Fibroblast of lung (primary cell): ENCODE measurements around the gene PPOX. TPM values are rescaled to one million over a fixed set of nuclear protein-coding genes. Genes with fewer than 3 reads are reported as not detected.

Experiments used
- DNase-seq, 2 donors: peaks; one replicate each; pipeline versions ENCODE4 v3.0.0 to v3.0.0-alpha.2; 2010; ENCODE audit warnings: low read depth in 2 of 2
- H2AFZ ChIP-seq: 2 replicates; pipeline ENCODE4 v1.5.1; 2012; ENCODE audit warnings: low read length, control low read depth, inconsistent platforms
- H3K27ac ChIP-seq: 2 replicates; pipeline ENCODE4 v1.5.1; 2011; ENCODE audit warnings: low read length, control low read depth; ENCODE audit not compliant: insufficient read depth
- H3K27me3 ChIP-seq: 2 replicates; pipeline ENCODE4 v1.5.1; 2011; ENCODE audit warnings: mild to moderate bottlenecking, low read length; ENCODE audit not compliant: control insufficient read depth, insufficient read depth
- H3K36me3 ChIP-seq: 2 replicates; pipeline ENCODE4 v1.5.1; 2011; ENCODE audit warnings: low read length; ENCODE audit not compliant: control insufficient read depth, insufficient read depth
- H3K4me1 ChIP-seq: 2 replicates; pipeline ENCODE4 v1.5.1; 2011; ENCODE audit warnings: low read length; ENCODE audit not compliant: control insufficient read depth, insufficient read depth; ENCODE audit errors: extremely low read depth
- H3K4me2 ChIP-seq: 2 replicates; pipeline ENCODE4 v1.5.1; 2011; ENCODE audit warnings: low read length, control low read depth; ENCODE audit not compliant: insufficient read depth; ENCODE audit errors: extremely low read depth
- H3K4me3 ChIP-seq, 4 experiments: fragments of 200-600 bp in 1 of 4; sonication (generic) in 1 of 4; replicated peaks in 1 of 4; 2 replicates each; pipeline ENCODE4 v1.5.1; 2011 to 2016; ENCODE audit warnings: low read length in 4 of 4, low read depth in 3 of 4, mild to moderate bottlenecking in 3 of 4, control low read depth in 2 of 4, inconsistent platforms in 1 of 4, mixed read lengths in 1 of 4; ENCODE audit not compliant: insufficient read depth in 1 of 4; ENCODE audit errors: control extremely low read depth in 1 of 4
- H3K79me2 ChIP-seq: 2 replicates; pipeline ENCODE4 v1.5.1; 2012; ENCODE audit warnings: mild to moderate bottlenecking, low read length, inconsistent platforms; ENCODE audit not compliant: control insufficient read depth, insufficient read depth
- H3K9ac ChIP-seq: 2 replicates; pipeline ENCODE4 v1.5.1; 2011; ENCODE audit warnings: mild to moderate bottlenecking, low read length, control low read depth; ENCODE audit not compliant: insufficient read depth
- H3K9me3 ChIP-seq: 2 replicates; pipeline ENCODE4 v1.5.1; 2012; ENCODE audit warnings: low read depth, low read length; ENCODE audit not compliant: control insufficient read depth, insufficient read depth
- H4K20me1 ChIP-seq: 2 replicates; pipeline ENCODE4 v1.5.1; 2011; ENCODE audit warnings: low read length; ENCODE audit not compliant: control insufficient read depth, insufficient read depth; ENCODE audit errors: extremely low read depth
- EZH2 ChIP-seq: IDR thresholded peaks from 2 replicates; pipeline ENCODE4 v1.5.1; 2012; ENCODE audit warnings: low read length, control low read depth, mild to moderate bottlenecking; ENCODE audit errors: missing control alignments
- polyA plus RNA-seq, 2 donors: library from polyadenylated mRNA; depleted of rRNA in 1 of 2; stranded (reverse) in 1 of 2; unstranded in 1 of 2; fragments of >200 nt; gene quantifications; 2 replicates each; pipeline ENCODE4 v1.2.1, GENCODE V29; 2011 to 2012; ENCODE audit warnings: missing spikeins in 1 of 2
- total RNA-seq: library from RNA; depleted of rRNA; stranded (reverse); fragments of >200 nt; gene quantifications from 2 replicates; pipeline ENCODE4 v1.2.1, GENCODE V29; 2014
- TF ChIP-seq, protein P1 (sequence below), 2 donors: IDR thresholded peaks in 1 of 2; conservative IDR thresholded peaks in 1 of 2; 1 replicate in 1 of 2; 2 replicates in 1 of 2; pipeline ENCODE4 v1.5.1; 2011 to 2012; ENCODE audit warnings: low read length in 2 of 2, control low read depth in 1 of 2, inconsistent platforms in 1 of 2, low read depth in 1 of 2, mild to moderate bottlenecking in 1 of 2

Gene PPOX
- total and polyA plus RNA-seq, 2 donors (not counting 1 experiment from before 2014, with no cell fraction given), result 5.6 to 12.2 TPM

DNA sequence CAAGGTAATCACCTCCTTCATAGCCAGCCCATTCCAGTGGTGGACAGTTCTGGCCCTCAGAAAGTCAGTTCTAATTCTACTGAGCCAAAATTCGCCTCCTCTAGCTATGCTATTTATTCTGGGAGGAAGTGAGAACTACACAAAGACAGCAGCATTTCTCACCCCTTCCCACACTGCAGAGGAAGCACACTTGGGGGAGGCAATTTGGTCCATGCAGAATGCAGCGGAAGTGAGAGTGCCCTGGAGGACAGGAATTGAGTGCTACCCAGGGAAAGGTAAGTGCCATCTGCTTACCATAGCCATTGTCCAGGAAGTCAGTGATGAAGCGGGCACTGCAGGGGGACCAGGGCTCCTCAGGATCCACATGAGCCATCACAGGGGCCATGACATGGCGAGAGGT lies 28.9 kb downstream of the PPOX start:
- Histone ChIP-seq H3K27ac (no peak overlapping the region), H3K4me1 (peaks cover 34% of the 10 kb centered on the region), H3K9ac (no peak overlapping the region), H4K20me1 (no peaks in the 10 kb centered on the region), H3K27me3 (no peaks in the 10 kb centered on the region), H2AFZ (no peak overlapping the region), H3K36me3 (peaks cover 16% of the 10 kb centered on the region), H3K4me3 (no peak overlapping the region), H3K4me2 (no peak overlapping the region), H3K79me2 (peaks cover 10% of the 10 kb centered on the region), H3K9me3 (no peaks in the 10 kb centered on the region)
- DNase-seq, result no peak
- TF ChIP-seq, protein P1, sequence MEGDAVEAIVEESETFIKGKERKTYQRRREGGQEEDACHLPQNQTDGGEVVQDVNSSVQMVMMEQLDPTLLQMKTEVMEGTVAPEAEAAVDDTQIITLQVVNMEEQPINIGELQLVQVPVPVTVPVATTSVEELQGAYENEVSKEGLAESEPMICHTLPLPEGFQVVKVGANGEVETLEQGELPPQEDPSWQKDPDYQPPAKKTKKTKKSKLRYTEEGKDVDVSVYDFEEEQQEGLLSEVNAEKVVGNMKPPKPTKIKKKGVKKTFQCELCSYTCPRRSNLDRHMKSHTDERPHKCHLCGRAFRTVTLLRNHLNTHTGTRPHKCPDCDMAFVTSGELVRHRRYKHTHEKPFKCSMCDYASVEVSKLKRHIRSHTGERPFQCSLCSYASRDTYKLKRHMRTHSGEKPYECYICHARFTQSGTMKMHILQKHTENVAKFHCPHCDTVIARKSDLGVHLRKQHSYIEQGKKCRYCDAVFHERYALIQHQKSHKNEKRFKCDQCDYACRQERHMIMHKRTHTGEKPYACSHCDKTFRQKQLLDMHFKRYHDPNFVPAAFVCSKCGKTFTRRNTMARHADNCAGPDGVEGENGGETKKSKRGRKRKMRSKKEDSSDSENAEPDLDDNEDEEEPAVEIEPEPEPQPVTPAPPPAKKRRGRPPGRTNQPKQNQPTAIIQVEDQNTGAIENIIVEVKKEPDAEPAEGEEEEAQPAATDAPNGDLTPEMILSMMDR (conservative IDR thresholded peaks at IDR 0.05 in 1 of 2, IDR thresholded peaks at IDR 0.05 in 1 of 2; ENCODE audit: low read depth in 1 of 2, low read length in 2 of 2), result no peak
- no peak for TF ChIP-seq EZH2

DNA sequence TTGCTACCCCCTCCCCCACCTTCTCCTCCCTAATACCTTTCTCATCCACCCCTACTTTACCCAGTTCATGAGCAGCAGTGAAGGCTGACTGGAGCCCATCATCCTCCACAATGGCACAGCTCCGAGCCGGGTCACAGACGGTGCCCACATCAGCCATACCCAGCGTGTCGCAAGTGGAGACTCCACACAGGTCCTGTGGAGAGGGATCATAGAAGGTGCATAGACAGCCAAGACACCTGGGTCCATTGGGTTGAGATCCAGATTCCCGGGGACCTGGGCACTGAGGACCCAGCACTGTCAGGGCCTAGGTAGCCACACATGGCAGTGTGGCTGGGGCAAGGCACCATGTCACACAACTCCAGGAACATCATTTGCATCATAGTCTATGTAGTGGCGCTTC lies 29.9 kb downstream of the PPOX start:
- Histone ChIP-seq H3K9ac (no peak overlapping the region), H3K4me1 (peaks cover 44% of the 10 kb centered on the region), H3K9me3 (no peaks in the 10 kb centered on the region), H3K4me2 (no peak overlapping the region), H3K27ac (peak overlapping the region; percentile 95), H3K4me3 (no peak overlapping the region), H4K20me1 (no peaks in the 10 kb centered on the region), H3K27me3 (no peaks in the 10 kb centered on the region), H2AFZ (no peak overlapping the region), H3K36me3 (peaks cover 13% of the 10 kb centered on the region), H3K79me2 (peaks cover 10% of the 10 kb centered on the region)
- DNase-seq, result no peak
- no peak for TF ChIP-seq EZH2
- TF ChIP-seq, protein P1 (conservative IDR thresholded peaks at IDR 0.05 in 1 of 2, IDR thresholded peaks at IDR 0.05 in 1 of 2; ENCODE audit: low read depth in 1 of 2, low read length in 2 of 2), result no peak

DNA sequence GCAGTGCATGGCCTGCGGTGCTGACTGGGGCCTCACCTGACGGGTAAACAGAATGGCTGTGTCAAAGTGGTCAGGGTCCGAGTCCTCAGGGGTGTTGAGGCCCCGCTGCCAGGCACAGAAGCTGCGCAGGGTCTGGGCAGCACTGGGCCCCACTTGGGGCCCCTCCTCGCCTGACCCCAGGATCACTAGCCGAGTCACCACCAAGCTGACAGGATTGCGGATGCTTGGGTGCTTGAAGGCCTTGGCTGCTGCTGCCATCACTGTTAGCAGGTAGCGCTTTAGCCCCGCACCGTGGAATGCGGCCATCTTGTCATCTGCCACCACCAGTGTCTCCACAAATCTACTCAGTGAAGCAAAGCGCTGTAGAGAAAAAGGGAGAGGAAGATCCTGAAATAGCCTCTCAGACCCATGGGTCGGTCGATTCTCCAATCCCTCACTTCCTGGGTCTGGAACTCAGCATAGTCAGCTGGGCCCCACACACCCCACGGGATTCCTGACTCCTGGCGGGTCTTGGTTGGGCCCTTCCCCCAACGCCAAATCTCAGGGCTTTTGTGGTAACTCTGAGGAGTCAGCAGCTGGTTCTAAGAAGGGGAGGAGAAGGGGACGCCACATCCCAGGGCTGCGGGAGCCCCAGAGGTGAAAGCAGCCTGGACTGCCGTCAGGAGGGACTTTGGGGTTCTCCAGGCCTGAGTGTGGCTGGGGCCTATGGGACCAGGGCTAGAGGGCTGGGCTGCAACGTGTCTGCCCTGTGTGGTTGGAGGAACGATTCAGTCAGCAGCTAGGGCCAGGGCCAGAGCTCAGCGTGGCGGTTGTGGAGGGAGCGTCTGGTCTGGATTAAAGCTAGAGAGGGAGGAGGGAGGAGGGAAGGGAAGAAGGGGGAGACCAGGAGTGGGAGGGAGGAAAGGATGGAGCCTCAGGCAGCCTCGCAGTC lies 30.6 kb downstream of the PPOX start:
- peaks cover 10% of the 10 kb centered on the region for H3K36me3 ChIP-seq
- peak overlapping the region; percentile 58 for H2AFZ ChIP-seq
- H4K20me1 ChIP-seq, result no peaks in the 10 kb centered on the region
- DNase-seq, result peak; percentile 48 to 72
- peaks cover 49% of the 10 kb centered on the region for H3K4me1 ChIP-seq
- no peaks in the 10 kb centered on the region for H3K27me3 ChIP-seq
- peak overlapping the region; percentile 70 for H3K9ac ChIP-seq
- H3K4me2 ChIP-seq, result peak overlapping the region; percentile 97
- TF ChIP-seq, protein P1 (conservative IDR thresholded peaks at IDR 0.05 in 1 of 2, IDR thresholded peaks at IDR 0.05 in 1 of 2; ENCODE audit: low read depth in 1 of 2, low read length in 2 of 2), result no peak
- peak overlapping the region; percentile 34 to 55 (median 44) for H3K4me3 ChIP-seq
- H3K27ac ChIP-seq, result peak overlapping the region; percentile 95
- H3K9me3 ChIP-seq, result no peaks in the 10 kb centered on the region
- H3K79me2 ChIP-seq, result peaks cover 10% of the 10 kb centered on the region
